H1 (cell line): ENCODE data around the gene BATF3. TPM values are rescaled to one million over a fixed set of nuclear protein-coding genes. Genes with fewer than 3 reads are reported as not detected.

Experiments used
- CTCF ChIA-PET: fragments of 300-600 bp; sonication (Branson Sonifier 250); formaldehyde crosslinking; loops from one replicate; lab custom pipeline; 2021; ENCODE audit not compliant: partially characterized antibody; lab: Charles Lee
- POLR2A ChIA-PET: fragments of 300-600 bp; sonication (Branson Sonifier 250); formaldehyde crosslinking; loops from one replicate; lab custom pipeline; 2021; ENCODE audit warnings: inconsistent platforms; ENCODE audit not compliant: partially characterized antibody; lab: Charles Lee
- DNase-seq, 2 experiments: peaks; one replicate each; pipeline versions ENCODE4 v3.0.0 to v3.0.0-alpha.2; 2010 to 2022; ENCODE audit warnings: low spot score in 2 of 2, low read depth in 1 of 2, mixed read lengths in 1 of 2
- FAIRE-seq: peaks from 2 replicates; lab custom pipeline; 2011; peaks lifted over from hg19 to GRCh38; lab: Jason Lieb, UNC
- H2AFZ ChIP-seq: 2 replicates; pipeline ENCODE4 v1.8.1; 2012; ENCODE audit warnings: low read length, inconsistent platforms
- H2AK5ac ChIP-seq: 2 replicates; pipeline ENCODE4 v1.6.1; 2013; ENCODE audit warnings: low read depth, low read length
- H2BK120ac ChIP-seq: replicated peaks from 2 replicates; pipeline ENCODE3; 2013; ENCODE audit warnings: low read depth, low read length, inconsistent platforms
- H2BK12ac ChIP-seq: 2 replicates; pipeline ENCODE4 v1.6.1; 2013; ENCODE audit warnings: low read depth, low read length
- H2BK15ac ChIP-seq: 2 replicates; pipeline ENCODE4 v1.6.1; 2013; ENCODE audit warnings: low read length
- H2BK20ac ChIP-seq: 2 replicates; pipeline ENCODE4 v1.6.1; 2013; ENCODE audit warnings: low read length
- H2BK5ac ChIP-seq: 2 replicates; pipeline ENCODE4 v1.6.1; 2013; ENCODE audit warnings: low read depth, low read length
- H3K14ac ChIP-seq: 2 replicates; pipeline ENCODE4 v1.6.1; 2013; ENCODE audit warnings: inconsistent platforms; ENCODE audit not compliant: insufficient read length
- H3K18ac ChIP-seq: 2 replicates; pipeline ENCODE4 v1.6.1; 2013; ENCODE audit warnings: low read length; ENCODE audit errors: extremely low read depth
- H3K23ac ChIP-seq: 2 replicates; pipeline ENCODE4 v1.6.1; 2013; ENCODE audit warnings: inconsistent platforms; ENCODE audit not compliant: insufficient read length
- H3K23me2 ChIP-seq: 2 replicates; pipeline ENCODE4 v1.6.1; 2013; ENCODE audit warnings: low read depth, low read length
- H3K27ac ChIP-seq: 2 replicates; pipeline ENCODE4 v1.6.1; 2011; ENCODE audit warnings: low read depth, low read length, inconsistent platforms
- H3K27me3 ChIP-seq, 4 experiments: replicated peaks in 1 of 4; 1 replicate in 1 of 4; 2 replicates in 3 of 4; pipeline versions ENCODE4 v1.6.1 to v1.8.1; 2011 to 2013; ENCODE audit warnings: low read length in 3 of 4, mild to moderate bottlenecking in 3 of 4, inconsistent platforms in 2 of 4, mixed read lengths in 2 of 4, moderate library complexity in 1 of 4; ENCODE audit not compliant: control insufficient read depth in 3 of 4, insufficient read depth in 3 of 4; ENCODE audit errors: extremely low read depth in 1 of 4
- H3K36me3 ChIP-seq, 4 experiments: 2 replicates each; pipeline versions ENCODE4 v1.6.1 to v1.8.1; 2011 to 2013; ENCODE audit warnings: mild to moderate bottlenecking in 4 of 4, low read length in 3 of 4, moderate library complexity in 2 of 4, control low read depth in 1 of 4, inconsistent platforms in 1 of 4; ENCODE audit not compliant: insufficient read depth in 4 of 4, control insufficient read depth in 2 of 4
- H3K4ac ChIP-seq: replicated peaks from 2 replicates; pipeline ENCODE3; 2013; ENCODE audit warnings: low read length, low read depth, mixed read lengths, inconsistent platforms; ENCODE audit not compliant: insufficient read length
- H3K4me1 ChIP-seq, 4 experiments: replicated peaks in 1 of 4; 1 replicate in 1 of 4; 2 replicates in 3 of 4; pipeline versions ENCODE4 v1.6.1 to v1.8.1; 2011 to 2013; ENCODE audit warnings: low read length in 3 of 4, inconsistent platforms in 2 of 4, mixed read lengths in 1 of 4; ENCODE audit not compliant: insufficient read depth in 4 of 4, control insufficient read depth in 3 of 4
- H3K4me2 ChIP-seq, 2 experiments: 2 replicates each; pipeline versions ENCODE4 v1.6.1 to v1.8.1; 2011 to 2013; ENCODE audit warnings: low read depth in 2 of 2, low read length in 2 of 2, control low read depth in 1 of 2, inconsistent platforms in 1 of 2, mild to moderate bottlenecking in 1 of 2; ENCODE audit not compliant: insufficient read depth in 1 of 2
- H3K4me3 ChIP-seq, 4 experiments: fragments of 200-600, 300-600 bp in 1 of 4; sonication (generic), shearing (Covaris generic), sonication (Bioruptor Twin) in 1 of 4; 2 replicates each; pipeline versions ENCODE4 v1.5.1 to v1.8.1; 2011 to 2016; ENCODE audit warnings: low read length in 4 of 4, low read depth in 3 of 4, control low read depth in 2 of 4, inconsistent platforms in 2 of 4, mild to moderate bottlenecking in 2 of 4, mixed read lengths in 1 of 4, moderate library complexity in 1 of 4; ENCODE audit not compliant: insufficient read depth in 2 of 4; ENCODE audit errors: extremely low read depth in 1 of 4
- H3K56ac ChIP-seq: replicated peaks from 2 replicates; pipeline ENCODE3; 2013; ENCODE audit warnings: low read depth, mild to moderate bottlenecking, mixed read lengths, low read length, inconsistent platforms; ENCODE audit not compliant: insufficient read length
- H3K79me1 ChIP-seq: 2 replicates; pipeline ENCODE4 v1.6.1; 2013; ENCODE audit warnings: low read depth, low read length, control low read depth
- H3K79me2 ChIP-seq, 2 experiments: 2 replicates each; pipeline versions ENCODE4 v1.6.1 to v1.8.1; 2012 to 2013; ENCODE audit warnings: low read length in 2 of 2, mild to moderate bottlenecking in 2 of 2, inconsistent platforms in 1 of 2; ENCODE audit not compliant: insufficient read depth in 2 of 2, control insufficient read depth in 1 of 2
- H3K9ac ChIP-seq, 4 experiments: replicated peaks in 1 of 4; 1 replicate in 1 of 4; 2 replicates in 3 of 4; pipeline versions ENCODE4 v1.6.1 to v1.8.1; 2011 to 2013; ENCODE audit warnings: low read depth in 3 of 4, low read length in 3 of 4, control low read depth in 2 of 4, mild to moderate bottlenecking in 2 of 4, moderate library complexity in 2 of 4, inconsistent platforms in 1 of 4; ENCODE audit errors: extremely low read depth in 1 of 4
- H3K9me3 ChIP-seq, 2 experiments: 2 replicates each; pipeline versions ENCODE4 v1.6.1 to v1.8.1; 2012 to 2013; ENCODE audit warnings: mild to moderate bottlenecking in 2 of 2, moderate library complexity in 2 of 2, control low read depth in 1 of 2, inconsistent platforms in 1 of 2, low read depth in 1 of 2, low read length in 1 of 2, mixed read lengths in 1 of 2; ENCODE audit not compliant: insufficient read depth in 2 of 2
- H4K20me1 ChIP-seq, 2 experiments: replicated peaks in 1 of 2; 2 replicates each; pipeline versions ENCODE3 to v1.8.1; 2011 to 2013; ENCODE audit warnings: inconsistent platforms in 2 of 2, low read length in 2 of 2, mild to moderate bottlenecking in 1 of 2; ENCODE audit not compliant: insufficient read depth in 2 of 2, control insufficient read depth in 1 of 2
- H4K5ac ChIP-seq: 2 replicates; pipeline ENCODE4 v1.6.1; 2013; ENCODE audit warnings: low read length, low read depth, mixed read lengths, inconsistent platforms; ENCODE audit not compliant: insufficient read length
- H4K8ac ChIP-seq: 2 replicates; pipeline ENCODE4 v1.8.0; 2013; ENCODE audit warnings: mild to moderate bottlenecking, moderate library complexity, low read length, inconsistent platforms; ENCODE audit not compliant: insufficient read depth; ENCODE audit errors: extremely low read depth
- H4K91ac ChIP-seq: replicated peaks from 2 replicates; pipeline ENCODE3; 2013; ENCODE audit warnings: low read length, mixed read lengths, inconsistent platforms; ENCODE audit not compliant: insufficient read length
- TEAD4 ChIP-seq: IDR thresholded peaks from 2 replicates; pipeline ENCODE4 v1.6.1; 2012; ENCODE audit warnings: low read depth, low read length, inconsistent platforms, mixed read lengths
- WGBS, 2 experiments: shearing (Covaris generic) in 1 of 2; methylation state at CpG; one replicate each; pipeline versions ENCODE4 v1.1.6 to v1.1.7; 2013 to 2015; ENCODE audit warnings: low lambda C conversion rate in 2 of 2, mixed read lengths in 2 of 2, inconsistent platforms in 1 of 2, low coverage in 1 of 2, missing lambda C conversion rate in 1 of 2; ENCODE audit not compliant: insufficient replicate concordance in 2 of 2, insufficient coverage in 1 of 2, insufficient read length in 1 of 2; ENCODE audit errors: extremely low coverage in 1 of 2, missing lambda C conversion rate in 1 of 2; 5-methylcytosine and 5-hydroxymethylcytosine counted together
- polyA plus RNA-seq, 7 experiments: library from polyadenylated mRNA; depleted of rRNA in 3 of 7; stranded (reverse) in 5 of 7; unstranded in 2 of 7; fragments of >200 nt in 5 of 7; fragments of 200-250 nt in 2 of 7; gene quantifications; 1 replicate in 5 of 7; 2 replicates in 1 of 7; 4 replicates in 1 of 7; pipeline versions ENCODE4 v1.2.1 to v1.2.3, GENCODE V29; 2011 to 2013; ENCODE audit warnings: missing spikeins in 2 of 7, mixed read lengths in 2 of 7
- total RNA-seq: library from RNA; stranded (reverse); fragmentation: NEBNext Ultra II Directional; extraction: Animal tissue kit (Norgen Biotek cat#: 25700); gene quantifications from 2 replicates; pipeline ENCODE4 v1.2.1, GENCODE V29; 2021

BATF3 gene
- total and polyA plus RNA-seq, 2 of the 8 experiments (the other 6 are each of a cell fraction or from before 2014, with no cell fraction given) = 6.3 TPM

- Histone ChIP-seq H2BK20ac (no peak overlapping the region), H4K91ac (no peak overlapping the region), H3K4me3 (no peak overlapping the region), H2BK120ac (no peak overlapping the region), H3K9me3 (peaks cover 2 to 22% of the 10 kb centered on the region in 2 experiments; a peak in 2 of 4 replicates), H3K79me2 (no peaks in the 10 kb centered on the region), H2AFZ (no peak overlapping the region), H3K18ac (no peak overlapping the region), H3K4me2 (no peak overlapping the region), H3K27me3 (no peaks in the 10 kb centered on the region), H4K20me1 (no peaks in the 10 kb centered on the region), H2AK5ac (no peak overlapping the region), H2BK5ac (no peak overlapping the region), H3K56ac (no peak overlapping the region), H3K36me3 (peaks cover 0 to 2% (median 0%) of the 10 kb centered on the region in 4 experiments; a peak in 1 of 8 replicates), H3K27ac (no peak overlapping the region), H3K23me2 (no peaks in the 10 kb centered on the region), H2BK12ac (no peak overlapping the region), H3K14ac (no peak overlapping the region), H3K79me1 (no peaks in the 10 kb centered on the region), H4K8ac (no peak overlapping the region), H4K5ac (no peak overlapping the region), H3K4me1 (no peaks in the 10 kb centered on the region), H3K4ac (no peak overlapping the region), H3K9ac (no peak overlapping the region), H3K23ac (no peak overlapping the region), H2BK15ac (no peak overlapping the region)
- CTCF ChIA-PET = interaction anchor here (0.9 to 3.8 kb wide), 10 partner anchors 10 to 269 kb away, joined by 3 to 19 read pairs (median 5); no protein-coding TSS in a partner anchor
- POLR2A ChIA-PET = interaction anchor here (1.0 kb wide), 1 partner anchor 9 kb away, joined by 4 read pairs; no protein-coding TSS in a partner anchor
- FAIRE-seq (no peak), DNase-seq (no peak)
- WGBS, 2 experiments = 91% methylated on average over 3 of the region's 3 CpGs; no CpG with 5 or more reads in 1 of the 2 experiments
- no peak for TF ChIP-seq TEAD4
Observed at GRCh38 chr1:212722270-212722957, 22.8 kb upstream of the BATF3 start.
